Skin epidermis (tissue), 12 donors: ENCODE measurements around the gene ITGA11.

Experiments
- H3K27ac ChIP-seq, 21 experiments: fragments of 200-600 bp; sonication (generic) in 11 of 21; one replicate each; pipeline ENCODE4 v1.5.0; 2020; ENCODE audit warnings: mild to moderate bottlenecking in 3 of 21, inconsistent platforms in 2 of 21, moderate library complexity in 2 of 21
- H3K4me3 ChIP-seq, 7 experiments: fragments of 200-600 bp; sonication (generic) in 2 of 7; one replicate each; pipeline ENCODE4 v1.5.0; 2020; ENCODE audit warnings: inconsistent platforms in 2 of 7, mild to moderate bottlenecking in 2 of 7, moderate library complexity in 1 of 7

The ITGA11 gene

GRCh38 chr15:68365140-68365745 is 66.7 kb downstream of the ITGA11 start:
- no peak overlapping the region for H3K4me3 ChIP-seq
- H3K27ac ChIP-seq = peak overlapping the region in 13 of 21 experiments; percentile 7 to 77 (median 54)

- H3K4me3 ChIP-seq = no peak overlapping the region
- peak overlapping the region in 11 of 21 experiments; percentile 27 to 77 (median 58) for H3K27ac ChIP-seq
These were observed 67.3 kb downstream of the ITGA11 start for GRCh38 chr15:68364660-68365035.

- Histone ChIP-seq H3K4me3 (no peak overlapping the region), H3K27ac (peak overlapping the region in 10 of 21 experiments; percentile 27 to 77 (median 58))
These were observed 67.8 kb downstream of the ITGA11 start for GRCh38 chr15:68364028-68364659.

GRCh38 chr15:68363353-68363752 is 68.6 kb downstream of the ITGA11 start:
- Histone ChIP-seq H3K4me3 (no peak overlapping the region), H3K27ac (peak overlapping the region in 7 of 21 experiments; percentile 32 to 77 (median 55))

GRCh38 chr15:68362537-68363126 is 69.3 kb downstream of the ITGA11 start:
- Histone ChIP-seq H3K27ac (no peak overlapping the region), H3K4me3 (no peak overlapping the region)

- no peak overlapping the region for H3K4me3 ChIP-seq
- H3K27ac ChIP-seq = no peak overlapping the region
These were observed 71.2 kb downstream of the ITGA11 start for GRCh38 chr15:68360721-68361120.

- Histone ChIP-seq H3K27ac (no peak overlapping the region), H3K4me3 (no peak overlapping the region)
These were observed 75.2 kb downstream of the ITGA11 start for GRCh38 chr15:68356778-68357177.

- Histone ChIP-seq H3K27ac (no peak overlapping the region), H3K4me3 (no peak overlapping the region)
These were observed 77.0 kb downstream of the ITGA11 start for GRCh38 chr15:68354923-68355322.

- Histone ChIP-seq H3K27ac (peak overlapping the region in 1 of 21 experiments; percentile 89), H3K4me3 (no peak overlapping the region)
These were observed 77.7 kb downstream of the ITGA11 start for GRCh38 chr15:68354268-68354667.

- Histone ChIP-seq H3K27ac (peak overlapping the region in 6 of 21 experiments; percentile 28 to 90 (median 68)), H3K4me3 (no peak overlapping the region)
These were observed 78.4 kb downstream of the ITGA11 start for GRCh38 chr15:68353421-68354135.

- Histone ChIP-seq H3K4me3 (no peak overlapping the region), H3K27ac (peak overlapping the region in 19 of 21 experiments; percentile 7 to 90 (median 55))
These were observed 79.4 kb downstream of the ITGA11 start for GRCh38 chr15:68352401-68353062.

- H3K4me3 ChIP-seq = no peak overlapping the region
- H3K27ac ChIP-seq = peak overlapping the region in 1 of 21 experiments; percentile 50
These were observed 82.8 kb downstream of the ITGA11 start for GRCh38 chr15:68349151-68349550.

GRCh38 chr15:68348606-68349005 is 83.4 kb downstream of the ITGA11 start:
- Histone ChIP-seq H3K4me3 (no peak overlapping the region), H3K27ac (peak overlapping the region in 1 of 21 experiments; percentile 50)

- Histone ChIP-seq H3K27ac (no peak overlapping the region), H3K4me3 (no peak overlapping the region)
These were observed 83.9 kb downstream of the ITGA11 start for GRCh38 chr15:68348081-68348480.

- no peak overlapping the region for H3K27ac ChIP-seq
- no peak overlapping the region for H3K4me3 ChIP-seq
These were observed 84.6 kb downstream of the ITGA11 start for GRCh38 chr15:68347392-68347791.

GRCh38 chr15:68346979-68347378 is 85.0 kb downstream of the ITGA11 start:
- no peak overlapping the region for H3K27ac ChIP-seq
- H3K4me3 ChIP-seq = no peak overlapping the region

- no peak overlapping the region for H3K4me3 ChIP-seq
- H3K27ac ChIP-seq = no peak overlapping the region
These were observed 86.5 kb downstream of the ITGA11 start for GRCh38 chr15:68345481-68345880.

- H3K4me3 ChIP-seq = no peak overlapping the region
- H3K27ac ChIP-seq = no peak overlapping the region
These were observed 87.4 kb downstream of the ITGA11 start for GRCh38 chr15:68344600-68344999.

GRCh38 chr15:68343579-68344225 is 88.3 kb downstream of the ITGA11 start:
- H3K27ac ChIP-seq = peak overlapping the region in 1 of 21 experiments; percentile 42

More at GRCh38 chr15:68343579-68344225, 88.3 kb downstream of the ITGA11 start:
- no peak overlapping the region for H3K4me3 ChIP-seq
